Activated naive CD4-positive, alpha-beta T cell treated with anti-CD3 and anti-CD28 coated beads for 36 hours (primary cell): ENCODE measurements around the gene KCNIP2. TPM values are rescaled to one million over a fixed set of nuclear protein-coding genes. Genes with fewer than 3 reads are reported as not detected.
A peak's percentile ranks its signal among the peaks of the same experiment; 100 is the strongest.

Experiments
- CTCF ChIA-PET: fragments of 350-600 bp; sonication (Branson Sonifier 250); formaldehyde crosslinking; loops from one replicate; lab custom pipeline; 2021; ENCODE audit warnings: antibody characterized with exemption; lab: Charles Lee
- DNase-seq: peaks from one replicate; pipeline ENCODE4 v3.0.0-alpha.2; 2020
- H3K27ac Mint-ChIP-seq: one replicate; pipeline ENCODE4 v1.8.0; 2021; ENCODE audit warnings: mild to moderate bottlenecking, mixed read lengths
- H3K27me3 Mint-ChIP-seq: one replicate; pipeline ENCODE4 v1.8.0; 2021; ENCODE audit warnings: low read depth, mixed read lengths
- H3K36me3 Mint-ChIP-seq: one replicate; pipeline ENCODE4 v1.8.0; 2021; ENCODE audit warnings: low read depth, mixed read lengths
- H3K4me1 Mint-ChIP-seq: one replicate; pipeline ENCODE4 v1.8.0; 2021; ENCODE audit warnings: low read depth, mixed read lengths
- H3K4me3 Mint-ChIP-seq: one replicate; pipeline ENCODE4 v1.8.0; 2021; ENCODE audit warnings: mild to moderate bottlenecking, moderate library complexity, mixed read lengths
- H3K9me3 Mint-ChIP-seq: one replicate; pipeline ENCODE4 v1.8.0; 2021; ENCODE audit warnings: mixed read lengths
- intact Hi-C: fragments of 100-400 bp; cut with micrococcal nuclease; formaldehyde crosslinking; loops from one replicate; pipeline ENCODE4 v1.15.1; 2023
- total RNA-seq, 2 experiments: library from RNA; stranded (reverse); gene quantifications; one replicate each; pipeline ENCODE4 v1.2.3, GENCODE V29; 2021

The KCNIP2 gene
- total RNA-seq, 2 experiments from 2014 or later: 0.69 to 0.79 TPM

DNA sequence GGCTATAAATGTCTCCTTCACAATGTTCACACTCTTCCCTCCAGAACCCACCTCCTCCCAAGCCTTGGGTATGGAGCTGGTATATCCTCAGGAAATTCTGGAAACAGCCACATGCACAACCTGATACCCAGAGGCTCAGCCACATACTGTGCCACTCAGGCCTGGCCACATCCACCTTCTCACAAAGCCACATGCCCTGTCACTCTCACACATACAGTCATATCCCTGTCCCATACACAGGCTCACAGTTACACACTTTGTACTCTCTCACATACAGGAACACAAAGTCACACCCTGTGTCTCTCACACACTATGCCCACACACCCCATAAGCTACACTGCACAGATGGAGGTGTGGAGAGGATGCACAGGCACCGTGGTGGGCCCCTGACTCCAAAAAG is 10.1 kb downstream of the KCNIP2 start:
- Mint-ChIP-seq H3K4me3 (no peak overlapping the region), H3K27ac (no peak overlapping the region), H3K9me3 (no peaks in the 10 kb centered on the region), H3K36me3 (no peaks in the 10 kb centered on the region), H3K27me3 (no peaks in the 10 kb centered on the region), H3K4me1 (peaks cover 53% of the 10 kb centered on the region)
- no peak for DNase-seq
- CTCF ChIA-PET: interaction anchor here (0.6 to 1.5 kb wide), 3 partner anchors 15 to 223 kb away, joined by 3 to 5 read pairs (median 3); partner anchors contain the start of gene OGA
- intact Hi-C loops: no loop called here

DNA sequence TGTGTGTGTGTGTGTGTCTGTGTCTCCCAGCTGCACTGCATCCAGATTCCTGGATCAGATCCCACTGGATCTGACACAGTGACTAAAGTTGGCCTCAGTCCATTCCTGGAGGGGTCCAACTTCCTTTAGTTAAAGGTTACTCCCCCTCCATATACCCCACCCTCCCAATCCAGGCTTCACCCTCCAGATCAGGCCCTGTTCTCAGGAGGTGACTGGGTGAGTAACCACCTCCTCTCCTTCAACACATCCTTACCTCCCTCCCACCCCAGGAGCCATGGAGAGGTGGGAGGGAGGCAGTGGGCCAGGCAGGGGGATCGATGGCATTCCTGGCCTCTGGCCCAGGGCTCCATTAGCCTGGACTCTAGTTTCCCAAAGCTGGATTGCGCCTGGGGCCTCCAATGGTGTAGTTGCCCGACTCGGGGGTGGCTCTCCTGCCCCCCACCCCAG is 11.3 kb downstream of the KCNIP2 start:
- peaks cover 53% of the 10 kb centered on the region for H3K4me1 Mint-ChIP-seq
- H3K4me3 Mint-ChIP-seq: no peak overlapping the region
- H3K9me3 Mint-ChIP-seq: no peaks in the 10 kb centered on the region
- H3K36me3 Mint-ChIP-seq: no peaks in the 10 kb centered on the region
- CTCF ChIA-PET: interaction anchor here (1.3 kb wide), 1 partner anchor 9 kb away, joined by 5 read pairs; no protein-coding TSS in a partner anchor
- intact Hi-C loops: no loop called here
- DNase-seq: no peak
- H3K27ac Mint-ChIP-seq: no peak overlapping the region
- H3K27me3 Mint-ChIP-seq: no peaks in the 10 kb centered on the region

- peak overlapping the region; percentile 84 for H3K27ac Mint-ChIP-seq
- CTCF ChIA-PET: no interaction called here
- intact Hi-C loops: no loop called here
- DNase-seq: no peak
- no peaks in the 10 kb centered on the region for H3K36me3 Mint-ChIP-seq
- peaks cover 53% of the 10 kb centered on the region for H3K4me1 Mint-ChIP-seq
- H3K27me3 Mint-ChIP-seq: no peaks in the 10 kb centered on the region
- H3K9me3 Mint-ChIP-seq: no peaks in the 10 kb centered on the region
- H3K4me3 Mint-ChIP-seq: peak overlapping the region; percentile 72
Measured at GRCh38 chr10:101831169-101831811, 12.3 kb downstream of the KCNIP2 start.

GRCh38 chr10:101830322-101831168 is 13.1 kb downstream of the KCNIP2 start:
- Mint-ChIP-seq H3K4me1 (peaks cover 48% of the 10 kb centered on the region), H3K36me3 (no peaks in the 10 kb centered on the region), H3K27ac (peak overlapping the region; percentile 84), H3K4me3 (peak overlapping the region; percentile 72), H3K9me3 (no peaks in the 10 kb centered on the region), H3K27me3 (no peaks in the 10 kb centered on the region)
- CTCF ChIA-PET: no interaction called here
- DNase-seq: peak; percentile 88
- intact Hi-C loops: loop anchor here (1.0 kb wide), 1 partner anchor 12 kb away; the partner anchor contains the start of gene OGA

GRCh38 chr10:101829561-101830315 is 13.9 kb downstream of the KCNIP2 start:
- Mint-ChIP-seq H3K27me3 (no peaks in the 10 kb centered on the region), H3K27ac (peak overlapping the region; percentile 71), H3K9me3 (no peaks in the 10 kb centered on the region), H3K36me3 (no peaks in the 10 kb centered on the region), H3K4me1 (peaks cover 43% of the 10 kb centered on the region), H3K4me3 (peak overlapping the region; percentile 72)
- intact Hi-C loops: loop anchor here (1.0 kb wide), 1 partner anchor 11 kb away; the partner anchor contains the start of gene OGA
- DNase-seq: peak; percentile 63
- CTCF ChIA-PET: no interaction called here

DNA sequence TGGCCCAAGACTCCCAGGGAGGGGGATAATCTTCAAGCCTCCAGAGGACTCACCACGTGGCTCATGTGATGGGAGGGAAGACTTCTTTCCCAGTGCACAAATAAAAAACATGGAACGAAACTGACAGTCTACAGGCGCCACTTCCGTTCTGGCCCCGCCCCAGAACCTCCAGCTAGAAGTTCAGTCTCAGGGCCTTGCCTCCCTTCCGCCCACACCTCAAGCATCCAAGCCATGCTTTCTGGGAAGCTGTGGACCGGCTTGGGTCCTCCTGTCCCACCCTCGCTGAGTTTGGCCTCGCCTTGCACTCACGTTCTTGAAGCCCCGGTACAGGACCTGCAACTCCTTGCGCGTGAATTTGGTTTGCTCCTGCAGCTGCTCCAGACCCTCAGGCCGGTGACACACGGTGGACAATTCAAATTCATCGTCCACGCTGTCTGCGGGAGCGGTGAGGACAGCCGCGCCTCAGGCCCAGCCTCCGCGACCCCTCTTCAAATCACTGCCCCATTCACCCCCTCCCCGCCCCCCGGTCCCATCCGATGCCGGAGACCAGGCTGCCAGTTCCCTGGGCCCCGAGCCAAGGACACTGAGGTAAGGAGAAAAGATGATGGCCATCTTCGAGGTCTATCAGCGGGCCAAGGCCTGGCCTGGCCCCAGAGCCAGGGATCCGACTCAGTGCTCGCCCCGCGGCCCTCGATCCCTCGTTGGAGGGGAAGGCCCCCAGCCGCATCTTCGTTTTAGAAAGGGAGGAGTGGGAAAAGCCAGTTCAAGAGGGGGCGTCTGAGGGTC is 14.6 kb downstream of the KCNIP2 start:
- Mint-ChIP-seq H3K27ac (no peak overlapping the region), H3K4me1 (peaks cover 36% of the 10 kb centered on the region), H3K27me3 (no peaks in the 10 kb centered on the region), H3K9me3 (no peaks in the 10 kb centered on the region), H3K4me3 (no peak overlapping the region), H3K36me3 (no peaks in the 10 kb centered on the region)
- CTCF ChIA-PET: no interaction called here
- no peak for DNase-seq
- intact Hi-C loops: no loop called here

DNA sequence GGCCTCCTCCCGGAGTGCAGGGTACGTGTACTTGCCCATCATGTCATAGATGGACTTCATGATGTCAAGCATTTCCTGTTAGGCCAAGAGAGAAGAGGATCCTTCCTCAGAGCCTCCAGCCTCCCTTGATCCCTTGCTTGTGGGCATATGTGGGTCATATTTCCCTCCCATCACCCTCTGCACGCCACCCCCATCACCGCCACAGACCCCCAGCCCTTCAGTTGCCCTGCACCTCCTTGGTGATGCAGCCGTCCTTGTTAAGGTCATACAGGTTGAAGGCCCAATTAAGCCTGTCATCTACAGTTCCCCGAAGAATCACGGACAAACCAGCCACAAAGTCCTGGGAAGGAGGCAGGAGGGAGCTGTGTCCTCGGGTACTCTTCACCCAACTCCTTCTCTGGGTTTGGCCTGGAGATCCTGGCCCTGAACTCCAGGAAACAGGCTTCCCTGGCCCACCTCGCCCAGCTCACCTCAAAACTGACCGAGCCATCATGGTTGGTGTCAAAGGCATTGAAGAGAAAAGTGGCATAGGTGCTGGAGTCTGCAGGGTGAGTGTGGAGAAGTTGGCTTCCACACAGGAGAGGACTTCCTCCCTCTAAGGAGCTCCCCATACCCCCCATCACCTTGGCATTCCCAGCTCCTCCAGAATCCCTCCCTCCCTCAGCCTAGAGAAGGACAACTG is 15.5 kb downstream of the KCNIP2 start:
- H3K27ac Mint-ChIP-seq: no peak overlapping the region
- H3K9me3 Mint-ChIP-seq: no peaks in the 10 kb centered on the region
- H3K4me1 Mint-ChIP-seq: peaks cover 28% of the 10 kb centered on the region
- H3K27me3 Mint-ChIP-seq: no peaks in the 10 kb centered on the region
- no peak for DNase-seq
- intact Hi-C loops: no loop called here
- CTCF ChIA-PET: interaction anchor here (0.8 to 1.7 kb wide), 2 partner anchors 8 to 11 kb away, joined by 4 to 6 read pairs; no protein-coding TSS in a partner anchor
- H3K4me3 Mint-ChIP-seq: no peak overlapping the region
- H3K36me3 Mint-ChIP-seq: no peaks in the 10 kb centered on the region

DNA sequence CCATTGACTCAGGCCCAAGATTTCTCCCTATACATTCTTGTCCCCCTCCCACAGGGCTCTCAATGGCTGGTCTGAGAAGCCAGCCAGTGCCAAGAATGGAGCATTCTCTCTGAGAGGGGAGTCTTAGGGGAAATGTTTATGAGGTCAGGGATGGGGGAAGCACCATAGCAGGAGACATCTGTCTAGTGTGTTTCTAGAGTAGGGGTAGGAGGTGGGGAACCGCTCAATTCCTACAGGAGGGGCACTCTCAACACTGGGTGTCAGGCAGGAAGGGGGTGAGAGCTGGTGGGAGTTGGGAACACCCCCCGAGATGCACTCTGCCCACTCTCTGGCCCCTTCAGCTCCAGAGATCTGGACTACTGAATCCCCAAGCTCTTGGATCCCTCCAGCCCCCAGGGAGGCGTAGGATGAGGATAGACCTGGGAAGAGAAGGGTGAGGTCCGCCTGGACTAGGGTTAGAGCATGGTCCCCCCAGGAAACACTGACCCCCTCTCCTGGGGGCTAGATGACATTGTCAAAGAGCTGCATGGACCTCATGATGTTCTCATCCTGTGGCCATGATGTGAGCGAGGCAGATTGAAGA is 16.7 kb downstream of the KCNIP2 start:
- DNase-seq: no peak
- intact Hi-C loops: no loop called here
- CTCF ChIA-PET: interaction anchor here (0.8 to 1.7 kb wide), 2 partner anchors 9 to 10 kb away, joined by 4 to 6 read pairs; no protein-coding TSS in a partner anchor
- H3K27me3 Mint-ChIP-seq: no peaks in the 10 kb centered on the region
- H3K4me3 Mint-ChIP-seq: no peak overlapping the region
- H3K9me3 Mint-ChIP-seq: no peaks in the 10 kb centered on the region
- H3K4me1 Mint-ChIP-seq: peaks cover 23% of the 10 kb centered on the region
- peaks cover 2% of the 10 kb centered on the region for H3K36me3 Mint-ChIP-seq
- H3K27ac Mint-ChIP-seq: peak overlapping the region; percentile 16

DNA sequence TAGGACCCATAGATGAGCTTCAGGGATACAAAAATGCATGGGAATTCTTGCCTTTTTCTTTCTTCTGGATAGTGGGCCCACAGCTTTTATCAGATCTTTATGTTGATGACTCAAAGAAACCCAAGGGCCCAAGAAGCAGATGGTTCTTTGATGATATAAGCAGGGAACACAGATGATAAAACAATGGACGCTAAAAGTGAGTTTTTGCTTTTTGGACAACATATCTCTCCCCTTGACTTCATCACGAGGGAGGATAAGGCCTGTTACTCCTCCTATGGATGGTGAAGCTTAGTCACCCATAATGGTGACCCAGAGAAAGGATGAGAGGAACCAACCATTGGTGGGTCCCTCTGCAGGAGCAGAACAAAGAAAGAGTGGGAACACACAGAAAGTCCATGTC is 18.9 kb downstream of the KCNIP2 start:
- Mint-ChIP-seq H3K36me3 (peaks cover 2% of the 10 kb centered on the region), H3K27ac (no peak overlapping the region), H3K4me3 (no peak overlapping the region), H3K4me1 (peaks cover 9% of the 10 kb centered on the region), H3K9me3 (no peaks in the 10 kb centered on the region), H3K27me3 (no peaks in the 10 kb centered on the region)
- intact Hi-C loops: no loop called here
- no peak for DNase-seq
- CTCF ChIA-PET: interaction anchor here (0.6 to 1.3 kb wide), 2 partner anchors 17 to 196 kb away, joined by 3 to 4 read pairs; no protein-coding TSS in a partner anchor

DNA sequence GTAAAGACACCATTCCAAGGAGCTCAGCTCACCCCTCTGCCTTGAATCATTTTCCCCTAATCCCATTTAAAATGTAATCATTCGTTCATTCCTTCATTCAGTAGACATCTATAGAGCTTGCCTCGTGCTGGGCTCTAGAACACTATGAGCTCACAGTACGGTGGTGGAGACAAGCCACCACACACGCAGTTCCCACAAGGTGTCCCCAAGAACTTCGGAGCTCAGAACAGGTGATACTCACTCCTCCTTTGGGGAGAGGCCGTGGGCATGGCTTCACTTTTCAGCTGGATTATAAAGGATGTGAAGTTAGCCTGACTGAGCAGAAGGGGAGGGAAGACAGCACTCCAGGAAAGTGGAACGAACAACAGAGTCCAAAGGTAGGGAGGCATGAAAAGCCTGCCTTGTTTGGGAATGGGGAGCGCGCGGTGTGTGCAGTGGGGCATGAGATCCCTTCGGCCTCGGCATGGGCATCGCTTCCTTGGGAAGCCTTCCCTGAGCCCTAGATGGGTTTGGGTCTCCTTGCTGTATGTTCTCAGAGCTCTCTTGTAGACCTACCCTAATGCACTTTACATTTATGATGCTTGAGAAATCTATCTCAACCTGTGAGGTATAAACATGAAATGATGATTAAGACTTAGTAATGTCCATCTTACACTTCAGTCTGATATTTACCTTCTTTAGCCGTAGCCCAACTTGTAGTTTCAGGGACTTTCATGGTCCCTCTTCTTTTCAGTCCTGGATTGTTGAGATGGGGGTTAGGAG is 24.5 kb downstream of the KCNIP2 start:
- Mint-ChIP-seq H3K9me3 (no peaks in the 10 kb centered on the region), H3K36me3 (peaks cover 10% of the 10 kb centered on the region), H3K4me1 (peaks cover 33% of the 10 kb centered on the region), H3K27me3 (no peaks in the 10 kb centered on the region), H3K27ac (peak overlapping the region; percentile 93), H3K4me3 (peak overlapping the region; percentile 92)
- CTCF ChIA-PET: interaction anchor here (0.8 to 8.8 kb wide), 9 partner anchors 15 to 191 kb away, joined by 3 to 46 read pairs (median 4); no protein-coding TSS in a partner anchor
- intact Hi-C loops: loop anchor here (1.0 to 5.0 kb wide), 14 partner anchors 11 to 924 kb away; partner anchors contain the start of genes ACTR1A, ARMH3, BTRC and FBXL15
- no peak for DNase-seq
